ENCODE results near the gene ZNF547.

ZNF547 gene

GRCh38 chr19:57362997-57363687 is at the start of gene ZNF547, which contains the start of gene TRAPPC2B:
ZNF547 (plus strand) TSS chr19:57363551; CDS start chr19:57368556, 5,005 bp downstream.
TRAPPC2B (plus strand) TSS chr19:57363551; CDS start chr19:57364834, 1,283 bp downstream.
- Histone ChIP-seq H3K4me1 (ENCODE audit: insufficient read depth, low read length) (peaks cover 19% of the 10 kb centered on the region), H3K9me3 (ENCODE audit: insufficient read depth, low read length, severe bottlenecking) (no peaks in the 10 kb centered on the region), H3K27ac (ENCODE audit: low read length) (peak within 1 kb of the TSS; percentile 75), H4K20me1 (ENCODE audit: insufficient read depth, low read length) (no peaks in the 10 kb centered on the region), H3K4me3 (ENCODE audit: low read depth in 1 of 2, low read length in 2 of 2) (peak within 1 kb of the TSS; percentile 60 to 74; a peak in 3 of 4 replicates), H3K27me3 (ENCODE audit: insufficient read depth, low read length, poor library complexity) (no peaks in the 10 kb centered on the region), H3K36me3 (ENCODE audit: insufficient read depth, low read length) (peaks cover 16% of the 10 kb centered on the region), H3K9ac (ENCODE audit: low read depth, low read length) (peak within 1 kb of the TSS; percentile 57), H2AFZ (ENCODE audit: low read depth, low read length) (peak within 1 kb of the TSS; percentile 75), H3K4me2 (ENCODE audit: insufficient read depth, low read length) (peak within 1 kb of the TSS; percentile 82), H3K79me2 (ENCODE audit: insufficient read depth, low read length) (peaks cover 26% of the 10 kb centered on the region)
- ATAC-seq (ENCODE audit: insufficient read depth, low read depth) (peak; percentile 94), DNase-seq (peak; percentile 99)
- TF ChIP-seq CTCF (IDR thresholded peaks at IDR 0.05; ENCODE audit: borderline replicate concordance, extremely low read depth, low read length, poor library complexity, severe bottlenecking) (no peak), EZH2 (IDR thresholded peaks at IDR 0.05; ENCODE audit: borderline replicate concordance, low read depth, low read length, severe bottlenecking) (no peak)

GRCh38 chr19:57314146-57314545 is 49.2 kb upstream of the ZNF547 start:
- H3K27ac ChIP-seq (ENCODE audit: low read length), result no peak overlapping the region
- ATAC-seq (ENCODE audit: insufficient read depth, low read depth) (no peak), DNase-seq (no peak)
- H3K79me2 ChIP-seq (ENCODE audit: insufficient read depth, low read length), result no peaks in the 10 kb centered on the region
- H3K4me1 ChIP-seq (ENCODE audit: insufficient read depth, low read length), result no peaks in the 10 kb centered on the region
- no peak overlapping the region for H3K4me3 ChIP-seq (ENCODE audit: low read depth in 1 of 2, low read length in 2 of 2)
- no peaks in the 10 kb centered on the region for H3K27me3 ChIP-seq (ENCODE audit: insufficient read depth, low read length, poor library complexity)
- no peak overlapping the region for H3K9ac ChIP-seq (ENCODE audit: low read depth, low read length)
- no peaks in the 10 kb centered on the region for H4K20me1 ChIP-seq (ENCODE audit: insufficient read depth, low read length)
- no peaks in the 10 kb centered on the region for H3K36me3 ChIP-seq (ENCODE audit: insufficient read depth, low read length)
- H3K4me2 ChIP-seq (ENCODE audit: insufficient read depth, low read length), result no peak overlapping the region
- no peak overlapping the region for H2AFZ ChIP-seq (ENCODE audit: low read depth, low read length)
- no peaks in the 10 kb centered on the region for H3K9me3 ChIP-seq (ENCODE audit: insufficient read depth, low read length, severe bottlenecking)
- TF ChIP-seq CTCF (IDR thresholded peaks at IDR 0.05; ENCODE audit: borderline replicate concordance, extremely low read depth, low read length, poor library complexity, severe bottlenecking), result no peak
- TF ChIP-seq EZH2 (IDR thresholded peaks at IDR 0.05; ENCODE audit: borderline replicate concordance, low read depth, low read length, severe bottlenecking), result no peak

GRCh38 chr19:57317503-57317902 is 45.8 kb upstream of the ZNF547 start:
- H3K27ac ChIP-seq (ENCODE audit: low read length), result no peak overlapping the region
- no peak overlapping the region for H3K4me3 ChIP-seq (ENCODE audit: low read depth in 1 of 2, low read length in 2 of 2)
- H3K4me2 ChIP-seq (ENCODE audit: insufficient read depth, low read length), result no peak overlapping the region
- TF ChIP-seq EZH2 (IDR thresholded peaks at IDR 0.05; ENCODE audit: borderline replicate concordance, low read depth, low read length, severe bottlenecking), result no peak
- no peak for TF ChIP-seq CTCF (IDR thresholded peaks at IDR 0.05; ENCODE audit: borderline replicate concordance, extremely low read depth, low read length, poor library complexity, severe bottlenecking)
- H3K9me3 ChIP-seq (ENCODE audit: insufficient read depth, low read length, severe bottlenecking), result no peaks in the 10 kb centered on the region
- H3K9ac ChIP-seq (ENCODE audit: low read depth, low read length), result no peak overlapping the region
- H3K4me1 ChIP-seq (ENCODE audit: insufficient read depth, low read length), result peaks cover 22% of the 10 kb centered on the region
- H3K27me3 ChIP-seq (ENCODE audit: insufficient read depth, low read length, poor library complexity), result no peaks in the 10 kb centered on the region
- H2AFZ ChIP-seq (ENCODE audit: low read depth, low read length), result no peak overlapping the region
- H4K20me1 ChIP-seq (ENCODE audit: insufficient read depth, low read length), result peaks cover 11% of the 10 kb centered on the region; the same call in 1 of the 2 replicates
- ATAC-seq (ENCODE audit: insufficient read depth, low read depth), result no peak
- H3K36me3 ChIP-seq (ENCODE audit: insufficient read depth, low read length), result peaks cover 3% of the 10 kb centered on the region; the same call in 1 of the 2 replicates
- no peak for DNase-seq
- H3K79me2 ChIP-seq (ENCODE audit: insufficient read depth, low read length), result peaks cover 24% of the 10 kb centered on the region

All from DND-41 (cell line).